ENCODE measurements around the gene PLXNA4. TPM values are rescaled to one million over a fixed set of nuclear protein-coding genes. Genes with fewer than 3 reads are reported as not detected.

PLXNA4 gene
- total and polyA plus RNA-seq, 2 donors = 1.6 to 6.5 TPM

- WGBS = 93% methylated on average over 2 of the region's 2 CpGs
- H3K27ac ChIP-seq (ENCODE audit: low read depth) = no peak overlapping the region
- H3K4me1 ChIP-seq (ENCODE audit: insufficient read depth) = no peaks in the 10 kb centered on the region
- no peak overlapping the region for H3K4me3 ChIP-seq (ENCODE audit: low read depth, low read length)
- no peaks in the 10 kb centered on the region for H3K36me3 ChIP-seq (ENCODE audit: insufficient read depth)
- DNase-seq (ENCODE audit: extremely low spot score) = no peak
Observed at GRCh38 chr7:132087421-132087820, 488.8 kb downstream of the PLXNA4 start.

GRCh38 chr7:132084776-132085388 lies 491.4 kb downstream of the PLXNA4 start:
- H3K4me1 ChIP-seq (ENCODE audit: insufficient read depth) = no peaks in the 10 kb centered on the region
- DNase-seq (ENCODE audit: extremely low spot score) = no peak
- H3K36me3 ChIP-seq (ENCODE audit: insufficient read depth) = no peaks in the 10 kb centered on the region
- H3K4me3 ChIP-seq (ENCODE audit: low read depth, low read length) = no peak overlapping the region
- H3K27ac ChIP-seq (ENCODE audit: low read depth) = no peak overlapping the region
- WGBS = 80% methylated on average over 8 of the region's 8 CpGs

GRCh38 chr7:132083537-132084123 lies 492.6 kb downstream of the PLXNA4 start:
- H3K4me1 ChIP-seq (ENCODE audit: insufficient read depth) = no peaks in the 10 kb centered on the region
- H3K36me3 ChIP-seq (ENCODE audit: insufficient read depth) = no peaks in the 10 kb centered on the region
- no peak overlapping the region for H3K4me3 ChIP-seq (ENCODE audit: low read depth, low read length)
- H3K27ac ChIP-seq (ENCODE audit: low read depth) = no peak overlapping the region
- WGBS = 93% methylated on average over 8 of the region's 8 CpGs
- DNase-seq (ENCODE audit: extremely low spot score) = no peak

- Histone ChIP-seq H3K36me3 (ENCODE audit: insufficient read depth) (no peaks in the 10 kb centered on the region), H3K4me1 (ENCODE audit: insufficient read depth) (no peaks in the 10 kb centered on the region), H3K27ac (ENCODE audit: low read depth) (no peak overlapping the region), H3K4me3 (ENCODE audit: low read depth, low read length) (no peak overlapping the region)
- WGBS = 83% methylated on average over 10 of the region's 10 CpGs
- no peak for DNase-seq (ENCODE audit: extremely low spot score)
Observed at GRCh38 chr7:132083126-132083525, 493.1 kb downstream of the PLXNA4 start.

- Histone ChIP-seq H3K4me3 (ENCODE audit: low read depth, low read length) (no peak overlapping the region), H3K36me3 (ENCODE audit: insufficient read depth) (no peaks in the 10 kb centered on the region), H3K4me1 (ENCODE audit: insufficient read depth) (no peaks in the 10 kb centered on the region), H3K27ac (ENCODE audit: low read depth) (no peak overlapping the region)
- 25% methylated on average over 1 of the region's 1 CpG for WGBS
- no peak for DNase-seq (ENCODE audit: extremely low spot score)
Observed at GRCh38 chr7:132082394-132082793, 493.9 kb downstream of the PLXNA4 start.

GRCh38 chr7:132081686-132082085 lies 494.6 kb downstream of the PLXNA4 start:
- 54% methylated on average over 2 of the region's 2 CpGs for WGBS
- Histone ChIP-seq H3K27ac (ENCODE audit: low read depth) (no peak overlapping the region), H3K36me3 (ENCODE audit: insufficient read depth) (no peaks in the 10 kb centered on the region), H3K4me3 (ENCODE audit: low read depth, low read length) (no peak overlapping the region), H3K4me1 (ENCODE audit: insufficient read depth) (no peaks in the 10 kb centered on the region)
- no peak for DNase-seq (ENCODE audit: extremely low spot score)

DNA sequence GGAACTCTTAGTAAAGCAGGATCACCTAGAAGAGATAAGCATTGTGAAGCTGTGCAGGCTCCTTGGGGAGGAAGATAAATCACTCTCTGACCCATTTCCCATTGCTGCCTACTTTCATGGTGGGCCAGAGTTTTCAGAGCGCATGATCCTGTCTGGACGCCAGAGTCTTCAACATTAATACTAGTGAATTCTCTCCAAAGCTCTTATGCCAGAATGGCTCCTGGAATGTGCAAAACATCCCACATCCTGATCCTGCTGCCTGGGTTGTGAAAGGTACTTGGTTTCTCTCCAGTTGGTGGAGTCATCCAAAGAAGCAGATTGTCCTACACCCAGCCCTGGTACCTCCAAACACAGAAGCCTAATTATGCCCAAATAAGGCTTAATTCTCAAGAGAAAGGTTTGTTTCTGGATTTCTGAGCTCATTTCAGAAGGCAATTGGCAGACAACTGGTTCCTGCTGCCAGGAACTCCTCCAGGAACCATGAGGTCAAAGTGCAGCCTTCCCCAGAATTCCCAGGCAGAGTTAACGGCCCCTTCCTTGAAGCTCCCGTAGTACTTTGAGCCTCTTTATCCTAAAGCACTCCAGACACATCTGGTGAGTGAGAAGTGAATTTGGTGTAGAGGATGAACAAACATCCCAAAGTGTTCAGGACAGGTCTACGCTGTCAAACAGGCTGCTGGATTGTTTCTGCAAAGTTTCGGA lies 495.2 kb downstream of the PLXNA4 start:
- no peaks in the 10 kb centered on the region for H3K36me3 ChIP-seq (ENCODE audit: insufficient read depth)
- 43% methylated on average over 6 of the region's 6 CpGs for WGBS
- no peak overlapping the region for H3K4me3 ChIP-seq (ENCODE audit: low read depth, low read length)
- DNase-seq (ENCODE audit: extremely low spot score) = no peak
- no peaks in the 10 kb centered on the region for H3K4me1 ChIP-seq (ENCODE audit: insufficient read depth)
- no peak overlapping the region for H3K27ac ChIP-seq (ENCODE audit: low read depth)

GRCh38 chr7:132080467-132080866 lies 495.8 kb downstream of the PLXNA4 start:
- DNase-seq (ENCODE audit: extremely low spot score) = no peak
- Histone ChIP-seq H3K36me3 (ENCODE audit: insufficient read depth) (no peaks in the 10 kb centered on the region), H3K27ac (ENCODE audit: low read depth) (no peak overlapping the region), H3K4me3 (ENCODE audit: low read depth, low read length) (no peak overlapping the region), H3K4me1 (ENCODE audit: insufficient read depth) (no peaks in the 10 kb centered on the region)
- 45% methylated on average over 1 of the region's 1 CpG for WGBS

DNA sequence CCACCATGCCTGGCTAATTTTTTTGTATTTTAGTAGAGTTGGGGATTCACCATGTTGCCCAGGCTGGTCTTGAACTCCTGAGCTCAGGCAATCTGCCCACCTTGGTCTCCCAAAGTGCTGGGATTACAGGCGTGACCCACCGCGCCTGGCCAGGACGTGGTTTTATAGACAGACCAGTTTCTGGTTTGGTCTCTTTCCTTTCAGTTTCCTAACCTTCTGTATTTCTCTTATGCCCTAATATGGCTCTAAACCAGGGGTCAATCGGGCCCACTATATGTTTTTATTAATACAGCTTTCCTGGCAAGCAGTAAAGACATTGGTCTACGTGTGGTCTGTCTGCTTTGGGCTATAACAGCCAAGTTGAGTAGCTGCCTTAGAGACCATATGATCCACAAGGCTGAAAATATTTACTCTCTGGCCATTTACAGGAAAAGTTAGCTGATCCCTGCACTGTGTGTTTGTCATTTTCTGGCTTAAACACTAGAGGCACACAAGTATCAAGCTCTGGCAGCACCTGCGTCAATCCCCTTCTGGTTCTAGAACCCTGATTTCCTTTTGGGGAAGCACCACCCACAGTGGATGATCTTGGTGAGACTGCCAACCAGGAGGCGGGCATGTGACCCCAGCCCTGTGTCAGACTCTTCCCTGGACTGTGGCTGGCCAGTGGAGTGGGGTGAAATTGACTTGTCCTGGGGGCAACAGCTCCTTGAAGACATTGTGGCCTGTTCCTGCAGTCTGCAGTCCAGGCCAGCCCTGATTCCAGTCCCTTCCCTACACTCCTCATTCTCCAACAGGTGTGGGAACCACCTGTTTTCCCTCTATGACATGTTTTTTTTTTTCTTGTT lies 497.2 kb downstream of the PLXNA4 start:
- Histone ChIP-seq H3K4me3 (ENCODE audit: low read depth, low read length) (no peak overlapping the region), H3K4me1 (ENCODE audit: insufficient read depth) (no peaks in the 10 kb centered on the region), H3K27ac (ENCODE audit: low read depth) (no peak overlapping the region), H3K36me3 (ENCODE audit: insufficient read depth) (no peaks in the 10 kb centered on the region)
- no peak for DNase-seq (ENCODE audit: extremely low spot score)
- 63% methylated on average over 8 of the region's 8 CpGs for WGBS

GRCh38 chr7:132077971-132078685 lies 498.1 kb downstream of the PLXNA4 start:
- WGBS = 56% methylated on average over 7 of the region's 7 CpGs
- H3K4me1 ChIP-seq (ENCODE audit: insufficient read depth) = no peaks in the 10 kb centered on the region
- no peak for DNase-seq (ENCODE audit: extremely low spot score)
- H3K27ac ChIP-seq (ENCODE audit: low read depth) = no peak overlapping the region
- no peak overlapping the region for H3K4me3 ChIP-seq (ENCODE audit: low read depth, low read length)
- no peaks in the 10 kb centered on the region for H3K36me3 ChIP-seq (ENCODE audit: insufficient read depth)

DNA sequence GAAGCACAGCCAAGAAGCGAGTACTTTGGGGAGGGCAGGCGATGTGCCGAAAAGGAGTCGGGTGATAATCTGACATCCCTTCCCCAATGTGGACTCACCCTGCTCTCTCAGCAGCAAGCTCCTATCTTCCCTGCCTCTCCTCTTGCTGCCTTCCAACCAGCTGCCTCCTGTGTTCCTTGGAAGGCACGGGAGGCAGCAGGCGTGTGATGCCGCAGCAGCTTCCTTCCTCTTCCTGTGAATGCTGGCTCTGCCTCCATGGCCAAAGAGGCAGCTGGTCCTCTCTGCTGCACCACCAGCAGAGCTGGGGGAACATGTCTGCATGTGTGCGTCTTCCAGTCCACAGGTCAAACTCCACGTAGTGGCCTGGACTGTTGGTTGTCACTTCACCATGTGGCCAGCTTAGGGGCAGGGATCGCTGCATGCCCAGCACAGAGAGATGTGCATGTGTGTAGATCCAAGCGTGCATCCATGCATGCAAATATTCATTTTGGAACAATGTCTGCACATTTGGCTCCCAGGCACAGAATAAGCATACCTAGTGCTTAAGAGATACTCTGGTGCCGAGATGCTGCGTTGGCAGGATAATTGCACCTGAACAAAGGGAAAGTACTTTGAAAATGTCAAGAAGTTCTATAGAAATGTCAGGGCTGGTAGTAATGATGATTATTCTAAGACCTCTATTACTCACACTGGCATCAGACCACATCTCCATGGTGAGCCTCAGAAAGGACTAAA lies 499.8 kb downstream of the PLXNA4 start:
- Histone ChIP-seq H3K4me1 (ENCODE audit: insufficient read depth) (no peaks in the 10 kb centered on the region), H3K4me3 (ENCODE audit: low read depth, low read length) (no peak overlapping the region), H3K36me3 (ENCODE audit: insufficient read depth) (no peaks in the 10 kb centered on the region), H3K27ac (ENCODE audit: low read depth) (no peak overlapping the region)
- DNase-seq (ENCODE audit: extremely low spot score) = no peak
- 81% methylated on average over 13 of the region's 13 CpGs for WGBS

- no peak overlapping the region for H3K4me3 ChIP-seq (ENCODE audit: low read depth, low read length)
- no peak for DNase-seq (ENCODE audit: extremely low spot score)
- no peak overlapping the region for H3K27ac ChIP-seq (ENCODE audit: low read depth)
- no peaks in the 10 kb centered on the region for H3K4me1 ChIP-seq (ENCODE audit: insufficient read depth)
- 61% methylated on average over 6 of the region's 6 CpGs for WGBS
- no peaks in the 10 kb centered on the region for H3K36me3 ChIP-seq (ENCODE audit: insufficient read depth)
Observed at GRCh38 chr7:132075515-132075914, 500.8 kb downstream of the PLXNA4 start.

All from urinary bladder (tissue), 4 donors.